Measurements from ENCODE around the gene CHST8. TPM values are rescaled to one million over a fixed set of nuclear protein-coding genes. Genes with fewer than 3 reads are reported as not detected.

The CHST8 gene
- total RNA-seq, 4 donors from 2014 or later: 0.66 TPM; not detected in 3

DNA sequence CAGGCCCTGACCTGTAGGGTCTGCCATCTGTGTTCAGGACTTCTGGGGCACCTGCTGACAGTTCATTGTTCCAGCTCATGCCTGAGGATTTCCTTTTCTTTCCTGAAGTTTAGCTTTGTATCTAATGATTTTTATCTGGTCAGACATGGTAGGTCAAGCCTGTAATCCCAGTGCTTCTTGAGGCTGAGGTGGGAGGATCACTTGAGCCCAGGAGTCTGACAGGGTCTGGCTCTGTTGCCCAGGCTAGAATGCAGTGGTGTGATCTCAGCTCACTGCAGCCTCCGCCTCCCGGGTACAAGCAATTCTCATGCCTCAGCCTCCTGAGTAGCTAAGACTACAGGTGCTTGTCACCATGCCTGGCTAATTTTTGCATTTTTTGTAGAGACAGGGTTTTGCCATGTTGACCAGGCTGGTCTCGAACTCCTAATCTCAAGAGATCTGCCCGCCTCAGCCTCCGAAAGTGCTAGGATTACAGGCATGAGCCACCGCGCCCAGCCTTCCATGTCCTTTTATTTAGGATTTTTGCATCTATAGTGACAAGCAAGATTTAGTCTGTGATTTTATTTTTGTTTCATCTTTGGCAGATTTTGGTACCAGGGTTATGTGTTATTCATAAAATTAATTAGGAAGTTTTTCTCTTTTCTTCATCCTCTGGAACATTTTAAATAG, 33.2 kb downstream of the CHST8 start:
- no peak overlapping the region for H3K4me3 ChIP-seq
- H3K27ac ChIP-seq (replicated peaks in 1 of 4): no peak overlapping the region
- WGBS: 94% methylated on average over 6 of the region's 7 CpGs
- TF ChIP-seq POLR2A (IDR thresholded peaks at IDR 0.05; ENCODE audit: low read depth) (no peak), EP300 (IDR thresholded peaks at IDR 0.05) (no peak), POLR2AphosphoS5 (IDR thresholded peaks at IDR 0.05) (no peak), CTCF (IDR thresholded peaks at IDR 0.05) (no peak)
- DNase-seq (ENCODE audit: extremely low spot score): no peak
- peaks cover 0 to 22% (median 0%) of the 10 kb centered on the region in 4 donors for H3K27me3 ChIP-seq
- peaks cover 0 to 12% (median 3%) of the 10 kb centered on the region in 4 donors for H3K9me3 ChIP-seq
- no peaks in the 10 kb centered on the region for H3K4me1 ChIP-seq
- intact Hi-C loops (cut with DNase I): no loop called here
- H3K36me3 ChIP-seq: no peaks in the 10 kb centered on the region

- Histone ChIP-seq H3K27ac (replicated peaks in 1 of 4) (no peak overlapping the region), H3K9me3 (no peaks in the 10 kb centered on the region), H3K4me3 (no peak overlapping the region), H3K36me3 (no peaks in the 10 kb centered on the region), H3K27me3 (peaks cover 0 to 29% (median 0%) of the 10 kb centered on the region in 4 donors), H3K4me1 (no peaks in the 10 kb centered on the region)
- 85% methylated on average over 5 of the region's 5 CpGs for WGBS
- TF ChIP-seq CTCF (IDR thresholded peaks at IDR 0.05) (no peak), EP300 (IDR thresholded peaks at IDR 0.05) (no peak), POLR2A (IDR thresholded peaks at IDR 0.05; ENCODE audit: low read depth) (no peak), POLR2AphosphoS5 (IDR thresholded peaks at IDR 0.05) (no peak)
- no peak for DNase-seq (ENCODE audit: extremely low spot score)
- intact Hi-C loops (cut with DNase I): no loop called here
Measured at GRCh38 chr19:33659835-33660234, 38.1 kb downstream of the CHST8 start.

DNA sequence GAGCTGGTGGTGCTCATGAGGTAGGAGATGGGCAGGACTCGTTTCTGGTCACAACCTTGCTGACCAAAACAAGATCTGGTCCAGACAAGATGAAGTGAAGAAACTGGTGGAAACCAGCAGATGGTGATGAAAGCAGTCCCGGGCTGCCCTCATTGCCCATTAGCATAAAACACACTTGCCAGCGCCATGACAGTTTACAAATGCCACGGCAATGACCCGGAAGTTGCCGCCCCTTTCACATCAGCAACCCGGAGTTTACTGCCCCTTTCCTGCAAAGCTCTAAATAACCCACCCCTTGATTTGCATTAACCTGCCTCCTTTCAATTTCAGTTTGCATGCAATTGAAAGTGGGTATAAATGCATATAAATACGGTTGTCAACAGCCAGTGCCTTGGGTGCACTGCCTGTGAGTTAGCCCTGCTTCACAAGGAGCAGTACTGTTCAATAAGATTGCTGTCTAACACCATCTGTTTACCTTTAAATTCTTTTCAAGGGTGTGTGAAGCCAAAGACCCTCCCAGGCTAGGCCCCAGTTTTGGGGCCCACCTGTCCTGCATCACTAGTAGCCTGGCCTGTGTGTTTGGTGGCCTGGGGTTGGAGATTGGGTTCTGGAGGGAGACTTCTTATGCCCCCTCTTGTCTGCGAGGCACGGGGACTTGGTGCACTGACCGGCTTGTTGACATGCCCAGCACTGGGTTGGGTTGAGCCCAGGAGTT, 38.8 kb downstream of the CHST8 start:
- TF ChIP-seq POLR2A (IDR thresholded peaks at IDR 0.05; ENCODE audit: low read depth) (no peak), CTCF (IDR thresholded peaks at IDR 0.05) (no peak), EP300 (IDR thresholded peaks at IDR 0.05) (no peak)
- WGBS: 72% methylated on average over 11 of the region's 11 CpGs
- Histone ChIP-seq H3K36me3 (no peaks in the 10 kb centered on the region), H3K9me3 (no peaks in the 10 kb centered on the region), H3K4me3 (no peak overlapping the region), H3K27me3 (peaks cover 0 to 30% (median 0%) of the 10 kb centered on the region in 4 donors), H3K4me1 (no peaks in the 10 kb centered on the region), H3K27ac (replicated peaks in 1 of 4) (no peak overlapping the region)
- intact Hi-C loops (cut with DNase I): no loop called here
- no peak for DNase-seq (ENCODE audit: extremely low spot score)

DNA sequence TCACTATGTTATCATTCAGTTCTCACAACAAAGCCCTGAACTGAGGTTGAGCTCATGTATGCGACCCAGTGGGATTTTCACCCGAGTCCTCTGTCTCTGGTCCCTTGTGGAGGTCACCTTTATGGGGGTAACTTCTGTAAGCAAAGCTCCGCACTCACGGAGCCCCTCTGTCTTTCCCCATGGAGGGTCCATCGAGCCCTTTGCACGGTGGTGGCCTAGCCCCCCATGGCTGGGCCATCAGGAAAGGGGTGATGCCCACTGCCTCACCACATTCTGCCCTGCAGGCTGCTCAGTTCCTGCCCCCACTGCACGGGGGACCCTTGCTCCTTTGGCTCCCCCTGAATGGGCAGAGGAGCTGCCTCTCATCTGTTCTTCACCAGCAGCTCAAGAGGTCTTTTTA, 39.6 kb downstream of the CHST8 start:
- Histone ChIP-seq H3K27ac (replicated peaks in 1 of 4) (no peak overlapping the region), H3K4me3 (no peak overlapping the region), H3K27me3 (peaks cover 0 to 38% (median 0%) of the 10 kb centered on the region in 4 donors), H3K36me3 (no peaks in the 10 kb centered on the region), H3K9me3 (no peaks in the 10 kb centered on the region), H3K4me1 (no peaks in the 10 kb centered on the region)
- 71% methylated on average over 7 of the region's 7 CpGs for WGBS
- intact Hi-C loops (cut with DNase I): no loop called here
- TF ChIP-seq POLR2AphosphoS5 (IDR thresholded peaks at IDR 0.05) (no peak), EP300 (IDR thresholded peaks at IDR 0.05) (no peak), CTCF (IDR thresholded peaks at IDR 0.05) (no peak), POLR2A (IDR thresholded peaks at IDR 0.05; ENCODE audit: low read depth) (no peak)
- no peak for DNase-seq (ENCODE audit: extremely low spot score)
